Kidney (tissue), 14 donors: ENCODE data around the gene DRD2. TPM values are rescaled to one million over a fixed set of nuclear protein-coding genes. Genes with fewer than 3 reads are reported as not detected.

Experiments
- DNase-seq, 5 donors: peaks; one replicate each; pipeline ENCODE4 v3.0.0-alpha.2; 2013 to 2020
- FAIRE-seq: peaks from 2 replicates; lab custom pipeline; 2012; peaks lifted over from hg19 to GRCh38; lab: Jason Lieb, UNC
- H3K27ac ChIP-seq, 2 donors: one replicate each; pipeline ENCODE4 v1.7.0; 2013; ENCODE audit warnings: low read depth in 2 of 2, low read length in 2 of 2, inconsistent platforms in 1 of 2
- H3K27me3 ChIP-seq: one replicate; pipeline ENCODE4 v1.7.1; 2013; ENCODE audit warnings: low read length, inconsistent platforms; ENCODE audit not compliant: control insufficient read depth, insufficient read depth
- H3K36me3 ChIP-seq, 3 donors: one replicate each; pipeline versions ENCODE4 v1.7.0 to v1.7.1; 2013; ENCODE audit warnings: low read length in 3 of 3, control low read depth in 1 of 3, inconsistent platforms in 1 of 3; ENCODE audit not compliant: insufficient read depth in 3 of 3, control insufficient read depth in 2 of 3
- H3K4me1 ChIP-seq, 3 donors: one replicate each; pipeline versions ENCODE4 v1.7.0 to v1.7.1; 2013; ENCODE audit warnings: low read length in 3 of 3, inconsistent platforms in 1 of 3, low read depth in 1 of 3; ENCODE audit not compliant: control insufficient read depth in 2 of 3, insufficient read depth in 2 of 3
- H3K4me3 ChIP-seq, 3 donors: one replicate each; pipeline versions ENCODE4 v1.7.0 to v1.8.1; 2013; ENCODE audit warnings: low read length in 3 of 3, control low read depth in 1 of 3, inconsistent platforms in 1 of 3
- H3K9ac ChIP-seq, 3 donors: one replicate each; pipeline versions ENCODE4 v1.7.0 to v1.7.1; 2013; ENCODE audit warnings: low read length in 3 of 3, control low read depth in 1 of 3, inconsistent platforms in 1 of 3
- H3K9me3 ChIP-seq, 3 donors: one replicate each; pipeline versions ENCODE4 v1.7.0 to v1.7.1; 2013; ENCODE audit warnings: low read length in 3 of 3, control low read depth in 1 of 3, inconsistent platforms in 1 of 3; ENCODE audit not compliant: control insufficient read depth in 2 of 3, insufficient read depth in 1 of 3
- CTCF ChIP-seq: IDR thresholded peaks from 3 replicates; pipeline ENCODE4 v1.5.1; 2012; ENCODE audit warnings: mild to moderate bottlenecking, moderate library complexity, borderline replicate concordance; ENCODE audit not compliant: insufficient read depth; ENCODE audit errors: extremely low read depth
- intact Hi-C: fragments of 100-400 bp; cut with DNase I; formaldehyde crosslinking; loops from one replicate; pipeline ENCODE4 v1.11.1; 2022
- polyA plus RNA-seq: library from polyadenylated mRNA; stranded (reverse); fragments of 350-450 nt; fragmentation: Illumina TruSeq; extraction: RNeasy Lipid Tissue Mini Kit (QIAGEN cat#74804); gene quantifications from one replicate; pipeline ENCODE4 v1.2.3, GENCODE V29; 2014; ENCODE audit warnings: low read depth, low replicate concordance; ENCODE audit not compliant: insufficient read depth
- total RNA-seq: library from RNA; stranded (reverse); fragmentation: NEBNext Ultra II Directional; extraction: Animal tissue kit (Norgen Biotek cat#: 25700); gene quantifications from one replicate; pipeline ENCODE4 v1.2.1, GENCODE V29; 2021
- donor health status: control.
- donor health status: control.
- donor health status: control.
- donor health status: control.
- donor health status: control.
- donor health status: DM: yes; HTN: yes; CAD: no.
- donor health status: Normal renal cell carcinoma (clear cell type).

The DRD2 gene
- total and polyA plus RNA-seq, 2 donors from 2014 or later, result 0.31 to 0.47 TPM

DNA sequence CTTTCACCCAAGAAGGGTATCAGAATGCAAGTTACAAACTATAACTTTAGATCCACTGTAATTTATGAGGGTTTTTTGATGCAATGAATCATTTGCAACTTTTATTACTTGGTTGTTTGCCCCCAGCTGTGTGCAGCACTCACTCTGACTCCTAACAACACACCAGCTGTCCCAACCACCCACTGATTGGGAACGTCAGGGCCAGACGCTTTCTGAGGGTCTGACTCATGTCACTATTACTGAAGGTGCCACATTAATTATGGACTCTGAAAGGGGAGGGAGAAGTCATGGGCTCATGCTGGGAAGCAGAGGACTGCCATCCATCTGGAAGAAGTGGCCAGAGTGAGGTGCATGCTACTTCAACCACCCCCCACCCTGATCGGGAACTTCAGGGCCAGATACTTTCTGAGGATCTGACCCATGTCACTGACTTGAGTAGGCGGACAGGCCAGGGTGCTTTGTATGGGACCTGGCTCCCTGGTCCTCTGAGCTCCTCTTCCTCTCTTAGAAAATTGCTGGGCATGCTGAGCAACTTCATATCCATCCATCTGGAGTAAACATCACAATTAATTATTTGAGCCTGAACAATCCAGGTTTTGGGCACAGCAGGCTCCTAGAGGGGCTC, 44.9 kb upstream of the DRD2 start:
- DNase-seq (peak in 1 of 5 donors; percentile 10), FAIRE-seq (no peak)
- TF ChIP-seq CTCF, result no peak
- intact Hi-C loops, result no loop called here
- Histone ChIP-seq H3K27me3 (no peaks in the 10 kb centered on the region), H3K9ac (no peak overlapping the region), H3K4me1 (no peaks in the 10 kb centered on the region), H3K9me3 (no peaks in the 10 kb centered on the region), H3K4me3 (no peak overlapping the region), H3K27ac (no peak overlapping the region), H3K36me3 (no peaks in the 10 kb centered on the region)

GRCh38 chr11:113518716-113519495, 43.7 kb upstream of the DRD2 start:
- H3K27ac ChIP-seq, result no peak overlapping the region
- intact Hi-C loops, result no loop called here
- H3K9me3 ChIP-seq, result no peaks in the 10 kb centered on the region
- H3K4me3 ChIP-seq, result no peak overlapping the region
- TF ChIP-seq CTCF, result no peak
- H3K27me3 ChIP-seq, result no peaks in the 10 kb centered on the region
- DNase-seq (no peak), FAIRE-seq (no peak)
- no peaks in the 10 kb centered on the region for H3K36me3 ChIP-seq
- H3K4me1 ChIP-seq, result no peaks in the 10 kb centered on the region
- H3K9ac ChIP-seq, result no peak overlapping the region

DNA sequence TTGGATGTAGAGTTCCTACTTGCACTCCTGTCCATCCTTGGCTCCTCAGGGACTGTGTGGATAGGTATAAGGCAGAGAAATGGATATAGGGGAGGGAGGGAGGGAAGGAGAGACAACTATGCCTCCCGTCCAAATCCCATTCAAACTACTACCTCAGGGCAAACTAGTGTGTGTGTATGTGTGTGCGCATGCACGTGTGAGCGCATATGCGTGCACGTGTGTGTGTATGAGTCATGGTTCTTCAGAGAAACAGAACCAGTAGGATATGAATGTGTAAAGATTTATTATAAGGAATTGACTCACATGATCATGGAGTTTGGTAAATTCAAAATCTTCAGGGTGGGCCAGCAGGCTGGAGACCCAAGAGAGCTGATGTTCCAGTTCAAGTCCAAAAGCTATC, 42.2 kb upstream of the DRD2 start:
- Histone ChIP-seq H3K9ac (no peak overlapping the region), H3K36me3 (no peaks in the 10 kb centered on the region), H3K27me3 (no peaks in the 10 kb centered on the region), H3K27ac (no peak overlapping the region), H3K9me3 (no peaks in the 10 kb centered on the region), H3K4me3 (no peak overlapping the region), H3K4me1 (no peaks in the 10 kb centered on the region)
- intact Hi-C loops, result no loop called here
- no peak for FAIRE-seq
- DNase-seq, result no peak
- no peak for TF ChIP-seq CTCF
